Fibroblast of skin of back (primary cell): Measurements from ENCODE around the gene OPRPN. TPM values are rescaled to one million over a fixed set of nuclear protein-coding genes. Genes with fewer than 3 reads are reported as not detected.

Experiments
- DNase-seq: peaks from one replicate; pipeline ENCODE4 v3.0.0-alpha.2; 2013
- polyA plus RNA-seq, 2 experiments: library from polyadenylated mRNA; unstranded; fragments of 120-200 nt; gene quantifications; one replicate each; pipeline ENCODE4 v1.2.1, GENCODE V29; 2013; ENCODE audit not compliant: insufficient read length in 2 of 2

Gene OPRPN, protein sequence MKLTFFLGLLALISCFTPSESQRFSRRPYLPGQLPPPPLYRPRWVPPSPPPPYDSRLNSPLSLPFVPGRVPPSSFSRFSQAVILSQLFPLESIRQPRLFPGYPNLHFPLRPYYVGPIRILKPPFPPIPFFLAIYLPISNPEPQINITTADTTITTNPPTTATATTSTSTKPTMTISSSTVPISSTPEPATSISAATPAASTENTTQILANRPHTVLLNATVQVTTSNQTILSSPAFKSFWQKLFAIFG
- not detected for polyA plus RNA-seq (2013, experiment 1 of 2; ENCODE audit: insufficient read length)
- polyA plus RNA-seq (2013, experiment 2 of 2; ENCODE audit: insufficient read length) = not detected

DNA sequence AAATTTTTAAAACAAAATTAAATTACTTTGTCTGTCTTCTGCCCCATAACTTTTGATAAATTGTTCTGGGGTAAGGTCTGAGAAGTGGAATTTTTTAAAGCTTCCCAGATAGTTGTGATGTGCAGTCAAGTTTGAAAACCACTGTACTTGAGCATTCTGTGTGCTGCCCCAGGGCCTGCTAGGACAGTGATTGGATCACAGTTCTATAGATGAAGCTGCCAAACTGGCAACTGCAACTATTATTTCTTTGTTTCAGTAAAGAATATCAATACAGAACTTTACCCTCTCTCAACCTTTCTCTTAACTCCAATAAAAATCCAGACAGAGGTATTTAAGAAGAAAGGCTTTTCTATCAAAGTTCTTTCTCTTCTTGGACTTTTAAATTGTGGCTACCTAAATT is at the start of gene OPRPN:
OPRPN (plus strand) TSS at position 361 of the 400 bp plus-strand sequence. CDS start 1,346 bp downstream, outside the sequence.
- DNase-seq = no peak

DNA sequence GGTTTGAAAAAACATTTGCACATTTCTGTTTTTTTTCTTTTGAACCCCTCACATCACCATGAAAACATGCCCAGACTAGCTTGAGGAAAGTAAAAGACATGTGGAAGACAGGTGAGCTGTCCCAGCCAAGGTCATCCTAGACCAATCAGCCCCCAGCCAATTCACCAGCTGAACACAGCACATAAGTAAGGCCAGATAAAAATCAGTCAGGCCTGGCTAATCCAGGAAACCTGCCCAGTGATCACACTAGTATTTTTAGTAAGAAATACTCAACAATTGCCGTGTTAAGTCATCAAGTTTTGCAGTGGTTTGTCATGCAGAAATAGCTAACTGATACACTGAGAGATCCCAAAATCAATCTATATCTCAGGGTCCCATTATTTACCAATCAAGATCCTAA is 41.6 kb upstream of the OPRPN start:
- no peak for DNase-seq

DNA sequence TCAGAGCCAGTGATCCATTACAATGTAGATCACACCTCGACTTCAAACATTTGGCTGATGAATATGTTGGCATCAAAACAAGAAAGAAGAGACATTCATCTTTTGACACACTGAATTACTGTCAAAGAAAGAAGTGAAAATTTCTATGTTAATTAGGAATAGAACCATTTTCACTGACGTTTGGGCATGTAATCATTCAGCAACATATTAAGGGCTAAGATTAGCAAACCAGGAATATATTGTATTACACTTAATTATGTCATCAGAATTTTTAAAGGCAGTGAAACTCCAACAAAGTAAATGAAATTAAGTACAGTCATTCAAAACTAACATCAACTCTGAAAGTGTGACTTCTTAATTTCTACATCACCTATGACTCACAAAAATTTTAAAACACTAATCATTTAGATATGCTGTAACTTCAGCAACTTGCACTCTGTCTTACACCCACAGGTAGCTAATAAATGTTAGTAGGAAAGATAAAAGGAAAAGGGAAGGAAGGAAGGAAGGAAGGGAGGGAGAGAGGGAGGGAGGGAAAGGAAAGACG is 38.6 kb upstream of the OPRPN start:
- DNase-seq = no peak

GRCh38 chr4:70360460-70360859 is 37.3 kb upstream of the OPRPN start, which contains the start of gene SMR3A:
TSS of gene SMR3A (plus strand) at chr4:70360760. CDS start at chr4:70362116, 1,356 bp downstream.
- DNase-seq = no peak

DNA sequence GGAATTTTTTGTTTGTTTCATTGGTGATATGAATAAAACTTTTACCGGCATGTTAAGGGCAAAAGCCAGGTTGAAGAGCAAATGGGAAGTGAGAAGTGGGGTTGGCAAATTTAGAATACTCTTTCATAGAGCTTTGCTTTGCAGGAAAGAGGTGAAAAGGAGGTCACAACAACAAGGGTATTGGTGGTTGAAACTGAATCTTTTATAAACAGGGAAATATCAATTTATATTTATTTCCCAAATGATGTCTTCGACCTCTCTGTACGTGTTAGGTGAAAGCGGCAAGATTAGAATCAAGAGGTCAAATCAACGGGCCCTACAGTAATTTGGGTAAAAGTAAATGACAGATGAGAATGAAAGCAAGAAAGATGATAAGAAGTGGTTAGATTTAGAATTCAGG is 33.7 kb upstream of the OPRPN start:
- DNase-seq = no peak

GRCh38 chr4:70365479-70365878 is 32.3 kb upstream of the OPRPN start:
- DNase-seq = peak; percentile 19

- no peak for DNase-seq
Measured at GRCh38 chr4:70367813-70368212, 29.9 kb upstream of the OPRPN start.

DNA sequence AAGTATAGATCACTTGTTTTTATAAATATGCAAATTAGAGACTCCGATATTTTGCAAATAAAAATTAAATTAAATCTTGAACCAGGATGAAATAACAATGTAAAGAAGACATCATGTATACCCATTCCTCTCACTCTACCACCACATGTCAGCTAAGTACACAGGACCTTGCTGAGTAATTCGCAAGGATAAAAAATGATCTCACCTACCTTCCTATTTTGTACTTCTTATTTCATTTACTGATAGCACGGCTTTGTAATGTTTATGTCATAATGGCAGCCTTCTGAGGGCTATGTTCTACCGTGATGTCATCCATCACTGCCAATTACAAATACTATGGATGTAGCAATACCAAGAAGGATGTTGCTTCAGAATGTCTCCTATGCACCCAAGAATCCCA is 25.8 kb upstream of the OPRPN start:
- no peak for DNase-seq

GRCh38 chr4:70372760-70373159 is 25.0 kb upstream of the OPRPN start:
- no peak for DNase-seq

GRCh38 chr4:70380578-70380977 is 17.2 kb upstream of the OPRPN start:
- no peak for DNase-seq

GRCh38 chr4:70382691-70383181 is 15.0 kb upstream of the OPRPN start, which contains the start of gene SMR3B:
TSS of gene SMR3B (plus strand) at chr4:70383131. CDS start at chr4:70384511, 1,380 bp downstream.
- no peak for DNase-seq

- DNase-seq = no peak
Measured at GRCh38 chr4:70392057-70392776, 5.5 kb upstream of the OPRPN start.

DNA sequence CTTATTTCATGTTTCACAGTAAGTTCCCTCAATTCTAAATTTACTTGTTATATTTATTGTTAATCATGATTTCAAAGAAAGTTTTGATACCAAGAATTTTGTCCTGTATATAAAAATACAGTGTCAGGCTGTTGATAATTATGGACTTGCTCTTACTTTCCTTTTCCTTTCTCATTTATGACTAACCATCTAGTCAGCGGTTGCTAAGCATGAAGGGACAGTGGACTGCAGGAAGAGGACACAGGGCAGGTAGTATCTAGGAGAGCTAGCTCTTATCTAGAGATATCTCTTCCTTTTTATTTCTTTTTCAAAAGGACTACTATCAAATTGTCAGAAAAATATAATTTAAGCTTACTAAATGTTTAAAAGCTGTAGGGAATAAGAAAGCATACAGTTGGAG is 1.6 kb downstream of the OPRPN start:
- DNase-seq = no peak

DNA sequence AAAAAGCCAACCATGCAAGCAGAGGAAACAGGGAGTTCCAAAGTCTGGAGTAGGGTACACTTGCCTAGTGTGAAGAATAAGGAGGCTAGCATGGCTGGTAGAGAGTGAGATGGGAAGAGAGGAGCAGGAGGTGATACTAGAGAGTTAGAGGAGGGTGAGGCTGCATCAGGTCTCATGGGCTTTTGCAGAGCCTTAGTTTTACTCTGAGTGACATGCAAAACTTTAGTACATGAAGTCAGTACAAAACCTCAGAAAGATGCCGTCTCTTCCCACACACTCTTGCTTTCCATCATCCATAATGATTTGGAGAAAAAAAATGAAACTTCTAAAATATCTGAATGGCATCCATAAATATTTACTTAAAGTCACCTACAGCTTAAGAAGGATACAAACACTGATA is 5.0 kb downstream of the OPRPN start:
- DNase-seq = no peak

GRCh38 chr4:70405765-70406164 is 8.0 kb downstream of the OPRPN start:
- no peak for DNase-seq

GRCh38 chr4:70425306-70425705 is 27.6 kb downstream of the OPRPN start:
- no peak for DNase-seq

DNA sequence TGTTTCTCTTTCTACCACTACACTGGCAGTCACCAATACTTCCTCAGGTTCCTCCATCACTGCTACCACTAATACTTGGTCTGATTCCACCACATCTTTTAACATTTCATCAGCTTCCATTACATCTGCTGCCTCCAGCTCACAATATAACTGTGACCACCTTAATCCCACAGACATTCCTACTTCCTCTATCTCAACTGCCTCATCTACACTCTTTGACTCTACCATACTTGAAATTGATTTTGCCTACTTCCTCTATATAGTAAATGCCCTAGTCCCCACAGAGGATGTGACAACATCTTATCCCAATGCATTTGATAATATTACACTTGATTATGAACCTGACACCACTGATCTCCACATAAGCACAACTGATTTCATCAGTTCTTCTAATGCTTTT is 29.0 kb downstream of the OPRPN start:
- DNase-seq = no peak

DNA sequence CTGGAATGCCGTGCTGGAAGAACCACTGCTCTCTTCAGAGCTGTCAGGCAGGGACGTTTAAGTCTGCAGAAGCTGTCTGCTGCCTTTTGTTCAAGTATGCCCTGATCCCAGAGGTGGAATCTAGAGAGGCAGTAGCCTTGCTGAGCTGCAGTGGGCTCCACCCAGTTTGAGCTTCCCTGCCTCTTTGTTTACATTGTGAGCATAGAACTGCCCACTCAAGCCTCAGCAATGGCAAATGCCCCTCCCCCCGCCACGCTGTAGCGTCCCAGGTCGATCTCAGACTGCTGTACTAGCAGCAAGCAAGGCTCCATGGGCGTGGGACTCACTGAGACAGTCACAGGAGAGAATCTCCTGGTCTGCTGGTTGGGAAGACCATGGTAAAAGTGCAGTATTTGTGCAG is 39.5 kb downstream of the OPRPN start:
- no peak for DNase-seq

GRCh38 chr4:70442474-70442873 is 44.7 kb downstream of the OPRPN start:
- no peak for DNase-seq

DNA sequence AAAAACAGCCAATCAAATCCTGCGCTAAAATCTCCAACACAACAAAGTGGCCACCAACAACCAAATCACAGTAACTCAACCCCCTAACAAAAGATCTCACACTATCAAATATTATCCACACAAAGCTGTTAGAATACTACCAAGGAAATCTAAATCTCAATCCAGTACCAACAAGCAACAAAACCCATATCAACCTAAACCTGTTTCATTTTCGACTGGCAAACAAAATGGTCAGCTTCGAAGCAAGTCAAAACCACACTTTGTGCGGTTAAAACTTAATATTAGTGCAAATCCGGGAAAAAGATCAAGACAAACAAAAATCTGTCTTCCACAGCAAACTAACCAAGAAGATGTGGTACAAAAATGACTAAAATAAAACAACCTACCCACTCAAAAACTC is 45.6 kb downstream of the OPRPN start:
- DNase-seq = no peak

- DNase-seq = no peak
Measured at GRCh38 chr4:70449220-70449619, 51.5 kb downstream of the OPRPN start.

DNA sequence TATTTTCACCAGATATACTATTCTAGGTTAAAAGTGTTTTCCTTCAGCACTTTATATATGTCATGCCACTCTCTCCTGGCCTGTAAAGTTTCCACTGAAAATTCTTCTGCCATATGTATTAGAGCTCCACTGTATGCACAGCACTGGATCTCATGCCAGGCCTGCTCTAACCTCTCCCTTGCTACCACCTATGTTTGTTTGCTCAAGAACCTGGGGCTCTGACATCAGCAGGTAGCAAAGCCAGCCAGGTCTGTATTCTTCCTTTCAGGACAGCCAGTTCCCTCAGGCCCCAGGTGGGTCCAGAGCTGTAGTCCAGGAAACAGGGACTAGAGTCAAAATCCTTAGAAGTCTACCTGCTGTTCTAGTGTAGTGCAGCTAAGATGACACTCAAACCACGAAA is 55.2 kb downstream of the OPRPN start:
- no peak for DNase-seq
